Astrocyte (in vitro differentiated cells and primary cell): ENCODE data around the gene IPPK. TPM values are rescaled to one million over a fixed set of nuclear protein-coding genes. Genes with fewer than 3 reads are reported as not detected.

Source experiments
- DNase-seq: peaks from one replicate; pipeline ENCODE4 v3.0.0-alpha.2; 2010; ENCODE audit warnings: low read depth
- FAIRE-seq: peaks from 2 replicates; lab custom pipeline; 2011; peaks lifted over from hg19 to GRCh38; lab: Jason Lieb, UNC
- H2AFZ ChIP-seq: 2 replicates; pipeline ENCODE4 v1.6.0; 2012; ENCODE audit warnings: low read depth, low read length, inconsistent platforms
- H3K27ac ChIP-seq: 2 replicates; pipeline ENCODE4 v1.5.1; 2011; ENCODE audit warnings: low read depth, low read length, inconsistent platforms
- H3K27me3 ChIP-seq: 2 replicates; pipeline ENCODE4 v1.6.0; 2011; ENCODE audit warnings: low read length, inconsistent platforms; ENCODE audit not compliant: insufficient read depth
- H3K36me3 ChIP-seq: 2 replicates; pipeline ENCODE4 v1.5.1; 2011; ENCODE audit warnings: low read length, inconsistent platforms; ENCODE audit not compliant: insufficient read depth
- H3K4me1 ChIP-seq: 2 replicates; pipeline ENCODE4 v1.5.1; 2011; ENCODE audit warnings: low read length, inconsistent platforms; ENCODE audit not compliant: insufficient read depth
- H3K4me2 ChIP-seq: 2 replicates; pipeline ENCODE4 v1.6.0; 2012; ENCODE audit warnings: low read length, inconsistent platforms
- H3K4me3 ChIP-seq: 2 replicates; pipeline ENCODE4 v1.5.1; 2011; ENCODE audit warnings: low read depth, mild to moderate bottlenecking, low read length, inconsistent platforms; ENCODE audit not compliant: insufficient read depth
- H3K79me2 ChIP-seq: 2 replicates; pipeline ENCODE4 v1.6.0; 2012; ENCODE audit warnings: mild to moderate bottlenecking, low read length, inconsistent platforms; ENCODE audit not compliant: insufficient read depth
- H3K9ac ChIP-seq: 2 replicates; pipeline ENCODE4 v1.6.0; 2012; ENCODE audit warnings: mild to moderate bottlenecking, low read length, inconsistent platforms
- H3K9me3 ChIP-seq: 2 replicates; pipeline ENCODE4 v1.5.1; 2012; ENCODE audit warnings: low read depth, mild to moderate bottlenecking, low read length, inconsistent platforms; ENCODE audit not compliant: insufficient read depth
- H4K20me1 ChIP-seq: 2 replicates; pipeline ENCODE4 v1.6.0; 2012; ENCODE audit warnings: low read length, inconsistent platforms; ENCODE audit not compliant: insufficient read depth
- H3K27ac Mint-ChIP-seq: one replicate; pipeline ENCODE4 v1.8.0; 2021; ENCODE audit warnings: mild to moderate bottlenecking, mixed read lengths; ENCODE audit not compliant: unreplicated experiment
- H3K27me3 Mint-ChIP-seq: one replicate; pipeline ENCODE4 v1.8.0; 2021; ENCODE audit warnings: low read depth, mixed read lengths; ENCODE audit not compliant: unreplicated experiment
- H3K36me3 Mint-ChIP-seq: one replicate; pipeline ENCODE4 v1.8.0; 2021; ENCODE audit warnings: low read depth, mixed read lengths; ENCODE audit not compliant: unreplicated experiment
- H3K4me1 Mint-ChIP-seq: one replicate; pipeline ENCODE4 v1.8.0; 2021; ENCODE audit warnings: low read depth, mixed read lengths; ENCODE audit not compliant: unreplicated experiment
- H3K4me3 Mint-ChIP-seq: one replicate; pipeline ENCODE4 v1.8.0; 2021; ENCODE audit warnings: mild to moderate bottlenecking, moderate library complexity, mixed read lengths; ENCODE audit not compliant: unreplicated experiment
- H3K9me3 Mint-ChIP-seq: one replicate; pipeline ENCODE4 v1.8.0; 2021; ENCODE audit warnings: mild to moderate bottlenecking, mixed read lengths; ENCODE audit not compliant: unreplicated experiment
- EZH2 ChIP-seq: IDR thresholded peaks from 2 replicates; pipeline ENCODE4 v1.6.1; 2012; ENCODE audit warnings: mild to moderate bottlenecking, low read length, inconsistent platforms; ENCODE audit not compliant: insufficient read depth
- total RNA-seq: library from RNA; stranded (reverse); gene quantifications from 2 replicates; pipeline ENCODE4 v1.2.1, GENCODE V29; 2021
- TF ChIP-seq, protein P1 (sequence below): IDR thresholded peaks from 2 replicates; pipeline ENCODE4 v1.5.1; 2011; ENCODE audit warnings: low read depth, mild to moderate bottlenecking, inconsistent platforms, low read length, moderate library complexity; ENCODE audit not compliant: insufficient read depth

IPPK gene
- total RNA-seq, 1 donor from 2014 or later, result 14.1 TPM

- Histone ChIP-seq H3K27ac (no peak overlapping the region), H3K4me3 (no peak overlapping the region), H4K20me1 (no peaks in the 10 kb centered on the region), H3K36me3 (no peaks in the 10 kb centered on the region), H3K27me3 (no peaks in the 10 kb centered on the region), H3K4me1 (peaks cover 26% of the 10 kb centered on the region), H3K4me2 (no peak overlapping the region), H3K9me3 (no peaks in the 10 kb centered on the region), H3K79me2 (no peaks in the 10 kb centered on the region), H2AFZ (no peak overlapping the region), H3K9ac (no peak overlapping the region)
- H3K27ac Mint-ChIP-seq, result no peak overlapping the region
- no peak for TF ChIP-seq EZH2
- TF ChIP-seq, protein P1, sequence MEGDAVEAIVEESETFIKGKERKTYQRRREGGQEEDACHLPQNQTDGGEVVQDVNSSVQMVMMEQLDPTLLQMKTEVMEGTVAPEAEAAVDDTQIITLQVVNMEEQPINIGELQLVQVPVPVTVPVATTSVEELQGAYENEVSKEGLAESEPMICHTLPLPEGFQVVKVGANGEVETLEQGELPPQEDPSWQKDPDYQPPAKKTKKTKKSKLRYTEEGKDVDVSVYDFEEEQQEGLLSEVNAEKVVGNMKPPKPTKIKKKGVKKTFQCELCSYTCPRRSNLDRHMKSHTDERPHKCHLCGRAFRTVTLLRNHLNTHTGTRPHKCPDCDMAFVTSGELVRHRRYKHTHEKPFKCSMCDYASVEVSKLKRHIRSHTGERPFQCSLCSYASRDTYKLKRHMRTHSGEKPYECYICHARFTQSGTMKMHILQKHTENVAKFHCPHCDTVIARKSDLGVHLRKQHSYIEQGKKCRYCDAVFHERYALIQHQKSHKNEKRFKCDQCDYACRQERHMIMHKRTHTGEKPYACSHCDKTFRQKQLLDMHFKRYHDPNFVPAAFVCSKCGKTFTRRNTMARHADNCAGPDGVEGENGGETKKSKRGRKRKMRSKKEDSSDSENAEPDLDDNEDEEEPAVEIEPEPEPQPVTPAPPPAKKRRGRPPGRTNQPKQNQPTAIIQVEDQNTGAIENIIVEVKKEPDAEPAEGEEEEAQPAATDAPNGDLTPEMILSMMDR, result no peak
- no peaks in the 10 kb centered on the region for H3K27me3 Mint-ChIP-seq
- FAIRE-seq (no peak), DNase-seq (no peak)
- peaks cover 16% of the 10 kb centered on the region for H3K4me1 Mint-ChIP-seq
- H3K9me3 Mint-ChIP-seq, result peaks cover 6% of the 10 kb centered on the region
- no peak overlapping the region for H3K4me3 Mint-ChIP-seq
- H3K36me3 Mint-ChIP-seq, result peaks cover 8% of the 10 kb centered on the region
Measured at GRCh38 chr9:92605224-92605623, 64.7 kb downstream of the IPPK start.

- no peak overlapping the region for H3K27ac ChIP-seq
- H2AFZ ChIP-seq, result no peak overlapping the region
- no peak for TF ChIP-seq EZH2
- TF ChIP-seq, protein P1, result no peak
- no peaks in the 10 kb centered on the region for H3K79me2 ChIP-seq
- Mint-ChIP-seq H3K4me3 (no peak overlapping the region), H3K27ac (no peak overlapping the region), H3K4me1 (peaks cover 18% of the 10 kb centered on the region), H3K9me3 (peaks cover 6% of the 10 kb centered on the region), H3K36me3 (peaks cover 7% of the 10 kb centered on the region), H3K27me3 (no peaks in the 10 kb centered on the region)
- H4K20me1 ChIP-seq, result no peaks in the 10 kb centered on the region
- no peak overlapping the region for H3K4me2 ChIP-seq
- H3K9ac ChIP-seq, result no peak overlapping the region
- H3K36me3 ChIP-seq, result no peaks in the 10 kb centered on the region
- no peak for DNase-seq
- peaks cover 26% of the 10 kb centered on the region for H3K4me1 ChIP-seq
- no peaks in the 10 kb centered on the region for H3K9me3 ChIP-seq
- H3K4me3 ChIP-seq, result no peak overlapping the region
- no peaks in the 10 kb centered on the region for H3K27me3 ChIP-seq
- no peak for FAIRE-seq
Measured at GRCh38 chr9:92603990-92604389, 65.9 kb downstream of the IPPK start.

GRCh38 chr9:92603100-92603499 lies 66.8 kb downstream of the IPPK start:
- Mint-ChIP-seq H3K4me3 (no peak overlapping the region), H3K4me1 (peaks cover 18% of the 10 kb centered on the region)
- H3K4me2 ChIP-seq, result no peak overlapping the region

More at GRCh38 chr9:92603100-92603499, 66.8 kb downstream of the IPPK start:
- no peaks in the 10 kb centered on the region for H3K36me3 ChIP-seq
- FAIRE-seq (no peak), DNase-seq (no peak)
- H3K79me2 ChIP-seq, result no peaks in the 10 kb centered on the region
- no peaks in the 10 kb centered on the region for H4K20me1 ChIP-seq
- H3K27me3 ChIP-seq, result no peaks in the 10 kb centered on the region
- Mint-ChIP-seq H3K36me3 (peaks cover 7% of the 10 kb centered on the region), H3K27me3 (no peaks in the 10 kb centered on the region), H3K9me3 (peaks cover 6% of the 10 kb centered on the region), H3K27ac (no peak overlapping the region)
- H3K9ac ChIP-seq, result no peak overlapping the region
- no peak overlapping the region for H3K27ac ChIP-seq
- TF ChIP-seq EZH2, result no peak
- TF ChIP-seq, protein P1, result no peak
- no peak overlapping the region for H2AFZ ChIP-seq
- peaks cover 21% of the 10 kb centered on the region for H3K4me1 ChIP-seq
- no peaks in the 10 kb centered on the region for H3K9me3 ChIP-seq
- H3K4me3 ChIP-seq, result no peak overlapping the region
